ENCODE data around the gene VGLL3.
"Not testable (repeated sequence)": the region's sequence is repeated elsewhere in the genome, so short reads cannot be mapped to it uniquely, and the experiment has no call there.

Gene VGLL3, protein sequence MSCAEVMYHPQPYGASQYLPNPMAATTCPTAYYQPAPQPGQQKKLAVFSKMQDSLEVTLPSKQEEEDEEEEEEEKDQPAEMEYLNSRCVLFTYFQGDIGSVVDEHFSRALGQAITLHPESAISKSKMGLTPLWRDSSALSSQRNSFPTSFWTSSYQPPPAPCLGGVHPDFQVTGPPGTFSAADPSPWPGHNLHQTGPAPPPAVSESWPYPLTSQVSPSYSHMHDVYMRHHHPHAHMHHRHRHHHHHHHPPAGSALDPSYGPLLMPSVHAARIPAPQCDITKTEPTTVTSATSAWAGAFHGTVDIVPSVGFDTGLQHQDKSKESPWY

GRCh38 chr3:86990734-86991481 is at the start of gene VGLL3:
Gene VGLL3, minus strand, starts transcription at chr3:86991149. Its CDS starts 406 bp downstream, at chr3:86990743.
- no peaks in the 10 kb centered on the region for H3K9me3 ChIP-seq (ENCODE audit: low read length)
- H2AFZ ChIP-seq (ENCODE audit: low read depth, low read length) = peak within 1 kb of the TSS; percentile 99
- H3K4me1 ChIP-seq (ENCODE audit: insufficient read depth, low read length) = peaks cover 14% of the 10 kb centered on the region
- H3K27me3 ChIP-seq (ENCODE audit: insufficient read depth, low read length) = no peaks in the 10 kb centered on the region
- peak within 1 kb of the TSS; percentile 69 for H3K4me3 ChIP-seq (ENCODE audit: low read length)
- no peaks in the 10 kb centered on the region for H3K36me3 ChIP-seq (ENCODE audit: insufficient read depth, low read length)

DNA sequence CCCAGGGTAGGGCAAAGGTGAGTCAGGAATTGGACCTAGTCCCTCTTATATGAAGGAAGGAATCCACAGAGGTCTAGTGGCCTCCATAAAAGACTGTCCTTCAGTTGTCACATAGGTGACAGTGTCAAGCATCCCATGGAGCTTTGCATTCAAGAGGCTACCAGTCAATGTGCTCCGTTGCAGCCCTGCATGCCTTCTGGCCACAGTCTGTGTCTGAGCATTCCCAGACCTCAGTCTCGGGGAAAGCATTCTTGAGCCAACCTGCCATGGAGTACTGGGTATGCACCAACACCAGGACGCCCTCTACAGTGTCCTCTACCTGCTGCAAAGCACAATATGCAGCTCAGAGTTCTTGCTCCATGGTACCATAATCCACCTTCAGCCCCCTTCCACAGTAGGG is 46.7 kb upstream of the VGLL3 start:
- Histone ChIP-seq H3K9me3 (ENCODE audit: low read length) (no peaks in the 10 kb centered on the region), H3K4me3 (ENCODE audit: low read length) (no peak overlapping the region), H3K36me3 (ENCODE audit: insufficient read depth, low read length) (no peaks in the 10 kb centered on the region), H3K27me3 (ENCODE audit: insufficient read depth, low read length) (no peaks in the 10 kb centered on the region), H2AFZ (ENCODE audit: low read depth, low read length) (no peak overlapping the region), H3K4me1 (ENCODE audit: insufficient read depth, low read length) (no peaks in the 10 kb centered on the region)

GRCh38 chr3:87036671-87037070 is 45.7 kb upstream of the VGLL3 start:
- no peak overlapping the region for H2AFZ ChIP-seq (ENCODE audit: low read depth, low read length)
- no peak overlapping the region for H3K4me3 ChIP-seq (ENCODE audit: low read length)
- H3K9me3 ChIP-seq (ENCODE audit: low read length) = no peaks in the 10 kb centered on the region
- no peaks in the 10 kb centered on the region for H3K36me3 ChIP-seq (ENCODE audit: insufficient read depth, low read length)
- H3K4me1 ChIP-seq (ENCODE audit: insufficient read depth, low read length) = no peaks in the 10 kb centered on the region
- H3K27me3 ChIP-seq (ENCODE audit: insufficient read depth, low read length) = no peaks in the 10 kb centered on the region

DNA sequence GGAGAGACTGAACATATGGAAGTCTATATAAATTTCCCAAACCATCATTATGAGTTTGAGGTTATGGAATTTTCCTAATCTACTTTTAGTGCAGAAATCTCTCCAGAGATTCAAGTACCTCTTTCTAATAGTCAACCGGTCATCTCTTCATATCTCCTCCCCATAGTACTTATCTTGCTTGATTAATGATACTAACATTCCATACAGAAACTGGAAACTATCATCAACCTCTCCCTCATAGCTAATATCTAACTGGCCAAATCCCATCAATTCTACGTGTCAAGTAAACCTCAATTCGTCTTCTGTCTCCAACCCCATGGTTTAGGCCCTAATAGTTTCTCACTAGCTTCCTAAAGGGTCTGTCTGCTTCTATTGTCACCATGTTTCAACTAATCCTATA is 44.4 kb upstream of the VGLL3 start:
- Histone ChIP-seq H3K27me3 (ENCODE audit: insufficient read depth, low read length) (no peaks in the 10 kb centered on the region), H3K36me3 (ENCODE audit: insufficient read depth, low read length) (no peaks in the 10 kb centered on the region), H3K4me3 (ENCODE audit: low read length) (no peak overlapping the region), H3K9me3 (ENCODE audit: low read length) (no peaks in the 10 kb centered on the region), H3K4me1 (ENCODE audit: insufficient read depth, low read length) (no peaks in the 10 kb centered on the region), H2AFZ (ENCODE audit: low read depth, low read length) (no peak overlapping the region)

DNA sequence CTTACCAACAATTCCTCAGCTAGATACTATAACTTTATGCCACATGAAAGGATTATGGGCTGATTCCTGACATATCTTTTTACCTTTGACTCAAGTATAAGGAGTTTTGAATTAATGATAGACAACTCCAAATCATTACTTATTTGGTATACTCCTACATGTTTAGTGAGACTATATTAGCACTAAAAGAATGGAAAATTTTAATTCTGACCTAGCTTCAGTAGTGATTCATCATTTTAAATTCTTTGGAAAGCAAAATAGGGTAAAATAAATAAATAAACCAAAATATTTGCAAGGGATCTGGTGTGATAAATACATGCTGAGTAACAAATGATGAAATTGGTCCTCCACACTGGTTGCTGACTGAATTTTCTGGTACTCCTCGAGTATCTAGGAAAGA is 42.3 kb upstream of the VGLL3 start:
- no peak overlapping the region for H2AFZ ChIP-seq (ENCODE audit: low read depth, low read length)
- H3K36me3 ChIP-seq (ENCODE audit: insufficient read depth, low read length) = no peaks in the 10 kb centered on the region
- H3K4me1 ChIP-seq (ENCODE audit: insufficient read depth, low read length) = no peaks in the 10 kb centered on the region
- no peaks in the 10 kb centered on the region for H3K27me3 ChIP-seq (ENCODE audit: insufficient read depth, low read length)
- no peak overlapping the region for H3K4me3 ChIP-seq (ENCODE audit: low read length)
- H3K9me3 ChIP-seq (ENCODE audit: low read length) = no peaks in the 10 kb centered on the region

GRCh38 chr3:87025661-87026645 is 35.0 kb upstream of the VGLL3 start:
- Histone ChIP-seq H3K9me3 (ENCODE audit: low read length) (no peaks in the 10 kb centered on the region), H3K4me1 (ENCODE audit: insufficient read depth, low read length) (peaks cover 16% of the 10 kb centered on the region)

DNA sequence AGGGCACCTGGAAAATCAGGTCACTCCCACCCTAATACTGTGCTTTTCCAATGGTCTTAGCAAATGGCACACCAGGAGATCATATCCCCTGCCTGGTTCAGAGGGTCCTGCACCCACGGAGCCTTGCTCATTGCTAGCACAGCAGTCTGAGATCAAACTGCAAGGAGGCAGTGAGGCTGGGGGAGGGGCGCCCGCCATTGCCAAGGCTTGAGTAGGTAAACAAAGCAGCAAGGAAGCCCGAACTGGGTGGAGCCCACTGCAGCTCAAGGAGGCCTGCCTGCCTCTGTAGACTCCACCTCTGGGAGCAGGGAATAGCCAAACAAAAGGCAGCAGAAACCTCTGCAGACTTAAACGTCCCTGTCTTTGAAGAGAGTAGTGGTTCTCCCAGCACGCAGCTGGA is 26.4 kb upstream of the VGLL3 start:
- H3K4me1 ChIP-seq (ENCODE audit: insufficient read depth, low read length); H3K9me3 ChIP-seq (ENCODE audit: low read length); H3K4me3 ChIP-seq (ENCODE audit: low read length); H3K36me3 ChIP-seq (ENCODE audit: insufficient read depth, low read length); H2AFZ ChIP-seq (ENCODE audit: low read depth, low read length); H3K27me3 ChIP-seq (ENCODE audit: insufficient read depth, low read length): not testable (repeated sequence)

More at GRCh38 chr3:87025661-87026645, 35.0 kb upstream of the VGLL3 start:
- Histone ChIP-seq H2AFZ (ENCODE audit: low read depth, low read length) (no peak overlapping the region), H3K4me3 (ENCODE audit: low read length) (no peak overlapping the region), H3K36me3 (ENCODE audit: insufficient read depth, low read length) (no peaks in the 10 kb centered on the region), H3K27me3 (ENCODE audit: insufficient read depth, low read length) (no peaks in the 10 kb centered on the region)

- Histone ChIP-seq H3K27me3 (ENCODE audit: insufficient read depth, low read length) (no peaks in the 10 kb centered on the region), H3K4me3 (ENCODE audit: low read length) (no peak overlapping the region), H3K4me1 (ENCODE audit: insufficient read depth, low read length) (no peaks in the 10 kb centered on the region), H3K36me3 (ENCODE audit: insufficient read depth, low read length) (no peaks in the 10 kb centered on the region), H3K9me3 (ENCODE audit: low read length) (no peaks in the 10 kb centered on the region), H2AFZ (ENCODE audit: low read depth, low read length) (no peak overlapping the region)
These were observed 18.3 kb upstream of the VGLL3 start for GRCh38 chr3:87009271-87009670.

- Histone ChIP-seq H2AFZ (ENCODE audit: low read depth, low read length) (no peak overlapping the region), H3K4me1 (ENCODE audit: insufficient read depth, low read length) (no peaks in the 10 kb centered on the region), H3K4me3 (ENCODE audit: low read length) (no peak overlapping the region)
These were observed 16.0 kb upstream of the VGLL3 start for GRCh38 chr3:87006844-87007439.

GRCh38 chr3:87004883-87005282 is 13.9 kb upstream of the VGLL3 start:
- Histone ChIP-seq H3K4me3 (ENCODE audit: low read length) (no peak overlapping the region), H3K4me1 (ENCODE audit: insufficient read depth, low read length) (no peaks in the 10 kb centered on the region), H3K36me3 (ENCODE audit: insufficient read depth, low read length) (no peaks in the 10 kb centered on the region), H3K27me3 (ENCODE audit: insufficient read depth, low read length) (no peaks in the 10 kb centered on the region), H2AFZ (ENCODE audit: low read depth, low read length) (no peak overlapping the region), H3K9me3 (ENCODE audit: low read length) (no peaks in the 10 kb centered on the region)

More at GRCh38 chr3:87006844-87007439, 16.0 kb upstream of the VGLL3 start:
- no peaks in the 10 kb centered on the region for H3K27me3 ChIP-seq (ENCODE audit: insufficient read depth, low read length)
- H3K9me3 ChIP-seq (ENCODE audit: low read length) = no peaks in the 10 kb centered on the region
- H3K36me3 ChIP-seq (ENCODE audit: insufficient read depth, low read length) = no peaks in the 10 kb centered on the region

DNA sequence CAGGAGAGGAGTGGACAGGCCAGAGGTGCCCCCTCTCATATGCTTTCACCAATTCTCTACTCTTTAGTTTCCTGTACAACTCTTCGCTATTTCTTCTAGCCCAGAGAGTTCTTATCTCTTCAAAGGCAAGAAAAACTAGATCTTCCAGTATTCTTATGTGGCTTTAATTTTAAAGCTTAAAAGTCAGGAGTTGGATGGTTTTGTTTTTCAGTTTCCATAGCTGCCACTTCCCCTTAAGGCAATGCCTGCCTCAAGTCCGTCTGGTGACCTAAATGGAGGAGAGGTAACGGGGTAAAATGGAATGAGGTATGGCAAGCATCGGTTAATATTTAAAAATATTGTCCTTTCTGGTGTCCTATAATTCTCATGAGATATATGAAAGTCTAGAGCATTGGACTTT is 11.4 kb upstream of the VGLL3 start:
- Histone ChIP-seq H3K9me3 (ENCODE audit: low read length) (no peaks in the 10 kb centered on the region), H3K36me3 (ENCODE audit: insufficient read depth, low read length) (no peaks in the 10 kb centered on the region), H3K27me3 (ENCODE audit: insufficient read depth, low read length) (no peaks in the 10 kb centered on the region), H3K4me3 (ENCODE audit: low read length) (no peak overlapping the region), H3K4me1 (ENCODE audit: insufficient read depth, low read length) (no peaks in the 10 kb centered on the region), H2AFZ (ENCODE audit: low read depth, low read length) (no peak overlapping the region)

DNA sequence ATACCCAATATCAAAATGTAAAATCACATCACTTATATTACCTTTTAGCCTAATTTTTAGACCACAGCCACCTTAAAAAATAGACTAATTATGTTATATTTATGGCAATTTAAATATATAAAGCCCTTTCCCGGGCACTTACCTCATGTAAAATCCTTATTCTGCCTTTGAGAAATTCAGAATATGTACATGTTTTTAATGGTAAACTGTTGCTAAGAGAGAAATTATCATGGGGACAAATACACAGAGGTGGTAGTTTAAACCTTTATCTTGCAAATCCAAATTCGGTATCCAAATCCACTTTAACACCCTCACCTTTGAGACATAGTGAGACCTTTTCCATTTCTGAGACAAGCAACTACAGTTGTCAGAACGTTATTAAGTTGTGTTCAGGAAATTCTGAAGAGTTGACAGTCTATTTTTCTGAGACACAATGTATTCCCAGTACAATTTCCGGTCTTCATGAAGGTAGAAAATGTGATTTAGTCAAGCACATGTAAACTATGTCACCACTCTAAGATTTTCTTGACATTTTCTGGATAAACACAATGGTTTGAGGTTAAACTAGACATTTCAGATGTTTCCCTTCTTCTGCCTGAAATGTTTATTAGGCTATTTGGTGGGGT is 10.6 kb upstream of the VGLL3 start:
- Histone ChIP-seq H3K4me3 (ENCODE audit: low read length) (no peak overlapping the region), H3K36me3 (ENCODE audit: insufficient read depth, low read length) (no peaks in the 10 kb centered on the region), H3K9me3 (ENCODE audit: low read length) (no peaks in the 10 kb centered on the region), H3K27me3 (ENCODE audit: insufficient read depth, low read length) (no peaks in the 10 kb centered on the region), H2AFZ (ENCODE audit: low read depth, low read length) (no peak overlapping the region), H3K4me1 (ENCODE audit: insufficient read depth, low read length) (no peaks in the 10 kb centered on the region)
